ENCODE results near the gene ADCYAP1R1.

GRCh38 chr7:31058688-31059087, 6.6 kb downstream of the ADCYAP1R1 start:
- no peak for TF ChIP-seq POLR2A (IDR thresholded peaks at IDR 0.05)
- no peak for TF ChIP-seq POLR2AphosphoS5 (IDR thresholded peaks at IDR 0.05; ENCODE audit: insufficient read depth in 1 of 2, low read depth in 1 of 2)
- no peak for TF ChIP-seq CTCF (IDR thresholded peaks at IDR 0.05)
